Liver (tissue), 3 donors: Measurements from ENCODE around the gene MAP2K7.

Source experiments
- CTCF ChIP-seq: fragments of 150-350 bp; IDR thresholded peaks from 2 replicates; pipeline ENCODE4 v1.5.1; 2017; ENCODE audit warnings: improper control_type of control experiment, low read depth, low read length; ENCODE audit not compliant: missing input control
- GABPA ChIP-seq, 2 donors: IDR thresholded peaks in 1 of 2; conservative IDR thresholded peaks in 1 of 2; 2 replicates each; pipeline ENCODE4 v1.6.1; 2016; ENCODE audit warnings: antibody characterized with exemption in 2 of 2, mild to moderate bottlenecking in 1 of 2, moderate library complexity in 1 of 2
- HNF4A ChIP-seq, 2 donors: conservative IDR thresholded peaks; 2 replicates each; pipeline ENCODE4 v1.6.1; 2016; ENCODE audit warnings: antibody characterized with exemption in 2 of 2, mild to moderate bottlenecking in 2 of 2
- JUND ChIP-seq, 2 donors: IDR thresholded peaks; 2 replicates each; pipeline ENCODE4 v1.6.1; 2016; ENCODE audit warnings: antibody characterized with exemption in 2 of 2
- MAX ChIP-seq: IDR thresholded peaks from 2 replicates; pipeline ENCODE4 v1.6.1; 2016; ENCODE audit warnings: antibody characterized with exemption
- NR2F2 ChIP-seq: IDR thresholded peaks from 2 replicates; pipeline ENCODE4 v1.6.1; 2016; ENCODE audit warnings: antibody characterized with exemption
- RAD21 ChIP-seq, 2 donors: IDR thresholded peaks; 2 replicates each; pipeline ENCODE4 v1.6.1; 2016; ENCODE audit warnings: antibody characterized with exemption in 2 of 2, mild to moderate bottlenecking in 2 of 2
- REST ChIP-seq: IDR thresholded peaks from 2 replicates; pipeline ENCODE4 v1.6.1; 2016; ENCODE audit warnings: antibody characterized with exemption, mild to moderate bottlenecking
- SP1 ChIP-seq: IDR thresholded peaks from 2 replicates; pipeline ENCODE4 v1.6.1; 2018; ENCODE audit warnings: antibody characterized with exemption, mild to moderate bottlenecking
- YY1 ChIP-seq: IDR thresholded peaks from 2 replicates; pipeline ENCODE4 v1.6.1; 2016; ENCODE audit warnings: antibody characterized with exemption, mild to moderate bottlenecking
- ZBTB33 ChIP-seq: IDR thresholded peaks from 2 replicates; pipeline ENCODE4 v1.6.1; 2016; ENCODE audit warnings: antibody characterized with exemption
- donor health status: healthy.
- donor health status: healthy.

- TF ChIP-seq CTCF = no peak
- no peak for TF ChIP-seq JUND (IDR thresholded peaks at IDR 0.05)
- no peak for TF ChIP-seq RAD21 (IDR thresholded peaks at IDR 0.05)
- TF ChIP-seq SP1 = no peak
- TF ChIP-seq GABPA (IDR thresholded peaks at IDR 0.05 in 1 of 2, conservative IDR thresholded peaks at IDR 0.05 in 1 of 2) = no peak
- TF ChIP-seq NR2F2 = no peak
- no peak for TF ChIP-seq YY1
- no peak for TF ChIP-seq MAX
- TF ChIP-seq REST = no peak
- no peak for TF ChIP-seq HNF4A (conservative IDR thresholded peaks at IDR 0.05)
- no peak for TF ChIP-seq ZBTB33
These were observed 49.4 kb downstream of the MAP2K7 start for GRCh38 chr19:7953060-7953459.
